Brain microvascular endothelial cell (primary cell): ENCODE measurements around the gene CYSTM1.

ENCODE experiments used
- DNase-seq: peaks from one replicate; pipeline ENCODE4 v3.0.0-alpha.2; 2020
- H3K27ac ChIP-seq: fragments of 250-450 bp; sonication (Bioruptor Pico); 2 replicates; pipeline ENCODE4 v1.5.1; 2020; ENCODE audit warnings: mild to moderate bottlenecking, moderate library complexity
- H3K27me3 ChIP-seq: fragments of 250-450 bp; sonication (Bioruptor Pico); replicated peaks from 2 replicates; pipeline ENCODE4 v1.5.1; 2020; ENCODE audit warnings: mild to moderate bottlenecking
- H3K36me3 ChIP-seq: fragments of 250-450 bp; sonication (Bioruptor Pico); replicated peaks from 2 replicates; pipeline ENCODE4 v1.5.1; 2020; ENCODE audit warnings: mild to moderate bottlenecking
- H3K4me3 ChIP-seq: 2 replicates; pipeline ENCODE4 v1.5.1; 2011; ENCODE audit warnings: low read depth, mild to moderate bottlenecking, control low read depth, low read length, moderate library complexity
- CTCF ChIP-seq: IDR thresholded peaks from 2 replicates; pipeline ENCODE4 v1.5.1; 2011; ENCODE audit warnings: low read depth, mild to moderate bottlenecking, moderate library complexity, low read length, control low read depth, inconsistent platforms; ENCODE audit errors: missing control alignments
- in situ Hi-C: cut with HindIII; loops from 2 replicates; pipeline ENCODE4 v1.10.0; 2017; ENCODE audit warnings: low sequenced_read_pairs, low pct_ligation_motif_present

CYSTM1 gene

GRCh38 chr5:140131967-140132409 lies 43.0 kb upstream of the CYSTM1 start:
- DNase-seq: peak; percentile 85
- no peak overlapping the region for H3K4me3 ChIP-seq
- no peaks in the 10 kb centered on the region for H3K27me3 ChIP-seq
- no peaks in the 10 kb centered on the region for H3K36me3 ChIP-seq
- in situ Hi-C loops: no loop called here
- no peak for TF ChIP-seq CTCF
- no peak overlapping the region for H3K27ac ChIP-seq

- Histone ChIP-seq H3K4me3 (no peak overlapping the region), H3K27ac (no peak overlapping the region), H3K36me3 (no peaks in the 10 kb centered on the region), H3K27me3 (no peaks in the 10 kb centered on the region)
- in situ Hi-C loops: no loop called here
- no peak for DNase-seq
- no peak for TF ChIP-seq CTCF
These were observed 41.3 kb upstream of the CYSTM1 start for GRCh38 chr5:140133514-140134167.

GRCh38 chr5:140134277-140134935 lies 40.6 kb upstream of the CYSTM1 start:
- no peak for TF ChIP-seq CTCF
- H3K27ac ChIP-seq: no peak overlapping the region
- no peaks in the 10 kb centered on the region for H3K36me3 ChIP-seq
- H3K27me3 ChIP-seq: no peaks in the 10 kb centered on the region
- in situ Hi-C loops: no loop called here
- no peak for DNase-seq
- H3K4me3 ChIP-seq: no peak overlapping the region

GRCh38 chr5:140135127-140135526 lies 39.9 kb upstream of the CYSTM1 start:
- TF ChIP-seq CTCF: no peak
- H3K4me3 ChIP-seq: no peak overlapping the region
- H3K36me3 ChIP-seq: no peaks in the 10 kb centered on the region
- in situ Hi-C loops: no loop called here
- no peak for DNase-seq
- no peaks in the 10 kb centered on the region for H3K27me3 ChIP-seq
- no peak overlapping the region for H3K27ac ChIP-seq

GRCh38 chr5:140136624-140137023 lies 38.4 kb upstream of the CYSTM1 start:
- no peaks in the 10 kb centered on the region for H3K27me3 ChIP-seq
- no peak overlapping the region for H3K4me3 ChIP-seq
- TF ChIP-seq CTCF: no peak
- DNase-seq: no peak
- no peak overlapping the region for H3K27ac ChIP-seq
- no peaks in the 10 kb centered on the region for H3K36me3 ChIP-seq
- in situ Hi-C loops: no loop called here

- in situ Hi-C loops: no loop called here
- Histone ChIP-seq H3K27ac (no peak overlapping the region), H3K36me3 (no peaks in the 10 kb centered on the region), H3K4me3 (no peak overlapping the region), H3K27me3 (no peaks in the 10 kb centered on the region)
- DNase-seq: no peak
- no peak for TF ChIP-seq CTCF
These were observed 34.6 kb upstream of the CYSTM1 start for GRCh38 chr5:140140435-140140834.
